GM19455 (cell line): Measurements from ENCODE around the gene ZCCHC14.
"Not testable (repeated sequence)": the region's sequence is repeated elsewhere in the genome, so short reads cannot be mapped to it uniquely, and the experiment has no call there.

Experiments used
- ATAC-seq: cut with Tn5 transposase; IDR thresholded peaks from one replicate; pipeline ENCODE4 v1.9.1; 2021; ENCODE audit not compliant: unreplicated experiment

Gene ZCCHC14

DNA sequence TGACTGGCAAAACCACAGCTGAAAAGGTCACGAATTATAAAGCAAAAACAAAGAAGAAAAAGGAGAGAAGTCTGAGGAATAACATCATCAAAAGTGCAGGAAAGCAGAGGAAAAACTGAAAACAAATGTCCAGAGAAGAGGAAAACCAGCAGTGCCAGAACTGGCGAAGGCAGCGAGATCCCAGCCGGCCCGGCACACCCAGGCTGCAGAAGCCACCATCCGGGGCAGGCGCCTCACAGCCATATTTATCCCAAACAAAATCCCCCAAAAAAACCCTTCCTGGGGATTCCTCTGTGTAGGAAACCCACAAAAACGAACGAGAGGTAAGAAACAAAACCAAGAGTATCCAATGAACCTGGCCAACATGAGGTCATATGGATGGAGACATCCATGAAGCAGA lies 10.6 kb downstream of the ZCCHC14 start:
- ATAC-seq: no peak

GRCh38 chr16:87481711-87482110 lies 11.1 kb downstream of the ZCCHC14 start:
- not testable (repeated sequence) for ATAC-seq

DNA sequence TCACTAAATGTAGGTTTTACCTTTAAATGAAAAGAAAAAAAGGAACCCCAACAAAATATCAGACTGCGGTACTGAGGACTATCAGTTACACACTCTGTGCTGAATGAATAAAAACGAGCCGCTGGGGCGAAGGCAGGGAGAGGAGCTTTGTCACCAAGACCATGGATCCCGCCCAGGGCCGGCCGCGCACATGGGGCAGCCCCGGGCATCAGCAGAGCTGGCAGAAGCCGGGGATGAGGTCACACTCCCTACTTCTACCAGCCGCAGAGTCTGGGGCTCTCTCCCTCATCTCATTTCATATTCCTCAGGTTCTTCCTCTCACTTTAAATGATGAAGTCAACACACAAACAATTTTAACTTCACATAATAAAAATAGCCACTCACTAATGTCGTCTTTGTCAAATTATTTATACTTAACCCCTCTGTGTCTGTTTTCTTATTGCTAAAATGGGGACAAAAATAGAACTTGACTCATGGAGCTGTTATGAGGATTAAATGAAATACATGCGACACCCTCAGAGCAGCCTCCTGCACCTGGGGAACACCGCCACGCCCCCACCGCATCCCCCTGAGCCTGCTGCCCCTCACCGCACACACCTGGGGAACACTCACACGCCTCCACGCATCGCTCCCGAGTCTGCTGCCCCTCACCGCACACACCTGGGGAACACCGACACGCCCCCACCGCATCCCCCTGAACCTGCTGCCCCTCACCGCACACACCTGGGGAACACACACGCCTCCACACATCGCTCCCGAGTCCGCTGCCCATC lies 15.4 kb downstream of the ZCCHC14 start:
- not testable (repeated sequence) for ATAC-seq

- no peak for ATAC-seq
Measured at GRCh38 chr16:87474566-87474996, 18.2 kb downstream of the ZCCHC14 start.

DNA sequence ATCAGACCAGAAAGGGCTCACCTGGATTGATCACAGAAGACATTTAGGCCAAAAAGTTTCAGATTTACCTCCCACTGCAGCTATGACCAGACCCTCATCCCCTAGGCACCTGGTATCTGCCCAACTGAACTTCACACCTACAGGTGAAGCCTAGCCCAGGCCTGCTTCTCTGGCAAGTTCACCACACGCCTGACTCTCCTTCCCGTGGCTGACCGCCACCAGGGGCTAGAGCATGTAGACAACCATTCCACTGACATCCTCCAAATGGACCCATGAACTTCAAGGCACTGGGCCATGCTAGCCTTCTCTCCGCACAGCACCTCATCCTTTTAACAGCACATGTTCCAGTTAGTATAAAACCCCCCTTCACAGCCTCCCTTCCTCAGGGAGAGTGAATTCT lies 18.8 kb downstream of the ZCCHC14 start:
- ATAC-seq: no peak

DNA sequence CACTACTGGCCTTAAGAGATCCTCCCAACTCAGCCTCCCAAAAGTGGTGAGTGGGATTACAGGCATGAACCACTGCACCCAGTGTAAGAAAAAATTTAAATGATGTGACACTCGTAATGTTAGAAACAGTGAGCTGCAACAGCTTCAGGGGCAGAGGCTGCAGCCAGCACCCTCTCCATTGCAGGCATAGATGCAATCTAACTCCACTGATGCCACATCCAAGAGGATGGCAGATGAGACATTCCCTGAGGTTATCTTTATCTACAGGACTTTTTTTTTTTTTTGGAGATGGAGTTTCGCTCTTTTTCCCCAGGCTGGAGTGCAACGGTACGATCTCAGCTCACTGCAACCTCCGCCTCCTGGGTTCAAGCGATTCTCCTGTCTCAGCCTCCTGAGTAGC lies 19.9 kb downstream of the ZCCHC14 start:
- ATAC-seq: no peak

GRCh38 chr16:87472142-87472778 lies 20.6 kb downstream of the ZCCHC14 start:
- no peak for ATAC-seq

DNA sequence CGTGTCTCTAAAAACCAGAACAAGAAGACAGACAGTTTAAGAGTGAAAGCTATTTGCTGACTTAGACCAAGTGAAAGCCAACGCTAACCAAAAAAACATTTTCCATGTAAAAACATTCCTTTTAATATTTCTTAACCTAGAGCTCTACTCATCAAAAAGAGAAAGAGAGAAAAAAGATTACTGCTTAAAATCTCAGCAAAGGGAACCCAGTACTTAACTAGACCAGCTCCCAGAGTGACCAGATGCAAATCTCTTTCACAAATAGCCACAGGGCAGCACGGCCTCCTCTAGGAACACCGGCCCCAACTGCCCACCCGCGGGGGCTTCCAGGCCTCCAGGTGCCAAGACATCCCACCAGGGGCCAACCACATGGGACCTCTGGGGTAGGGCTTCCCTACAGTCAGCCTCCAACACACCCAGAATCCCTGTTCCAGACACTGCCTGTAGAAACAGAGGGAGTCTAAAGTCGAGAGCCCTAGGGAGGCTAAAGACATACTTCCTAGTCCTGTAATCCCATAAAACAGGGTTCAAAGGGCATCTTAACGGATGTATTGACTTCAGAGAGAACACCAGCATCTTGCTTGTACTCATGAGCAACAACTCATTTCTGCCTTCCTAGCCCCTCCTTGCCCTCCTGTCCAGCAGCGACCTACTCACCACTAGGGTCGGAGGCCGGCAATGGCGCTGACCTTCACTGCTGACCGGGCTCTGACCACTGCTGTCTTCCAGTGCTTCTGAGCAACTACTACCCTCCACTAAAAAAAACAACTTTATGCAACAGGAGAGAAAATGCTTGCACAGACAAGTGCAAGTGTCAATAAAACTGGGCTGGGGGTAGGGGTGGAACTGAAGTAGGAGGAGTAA lies 21.3 kb downstream of the ZCCHC14 start:
- ATAC-seq: no peak

DNA sequence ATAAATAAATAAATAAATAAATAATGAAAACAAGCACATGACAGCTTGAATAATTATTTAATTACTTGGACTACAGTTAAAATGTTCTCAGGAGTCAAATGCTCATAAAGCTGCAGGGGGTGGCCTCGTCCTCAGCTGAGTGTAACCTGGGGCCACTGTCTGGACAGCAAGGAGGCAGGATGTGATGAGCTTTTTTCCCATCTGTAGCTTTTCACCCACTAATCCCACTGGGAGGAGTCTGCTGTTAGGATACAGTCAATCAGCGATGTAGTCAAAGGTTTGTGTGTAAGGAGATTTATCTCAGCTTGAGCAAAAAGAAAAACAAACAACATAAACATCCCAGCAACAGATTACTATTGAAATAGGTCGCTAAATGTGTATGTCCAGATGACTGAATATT lies 22.5 kb downstream of the ZCCHC14 start:
- ATAC-seq: no peak

GRCh38 chr16:87469169-87469568 lies 23.7 kb downstream of the ZCCHC14 start:
- no peak for ATAC-seq

GRCh38 chr16:87468550-87468949 lies 24.3 kb downstream of the ZCCHC14 start:
- ATAC-seq: no peak

DNA sequence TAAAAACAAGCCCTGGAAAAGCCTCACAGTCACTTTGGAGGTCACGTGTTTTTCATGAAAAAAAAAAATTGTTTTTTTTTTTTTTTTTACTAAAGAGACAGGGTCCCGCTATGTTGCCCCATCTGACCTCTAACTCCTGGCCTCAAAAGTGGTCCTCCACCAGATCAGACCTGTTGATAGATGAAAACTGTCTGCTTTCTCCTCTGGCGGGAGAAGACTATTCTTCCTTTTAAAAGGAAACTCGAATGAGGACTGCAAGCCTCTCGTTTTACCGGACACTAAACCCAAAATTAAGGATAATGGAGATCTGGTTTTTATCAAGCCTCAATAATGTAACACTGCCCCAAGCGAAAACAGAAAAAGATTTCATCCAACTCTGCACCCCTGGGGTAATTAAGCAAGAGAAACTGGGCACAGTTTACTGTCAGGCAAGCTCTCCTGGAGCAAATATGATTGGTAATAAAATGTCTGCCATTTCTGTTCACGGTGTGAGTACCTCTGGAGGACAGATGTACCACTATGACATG lies 25.8 kb downstream of the ZCCHC14 start:
- no peak for ATAC-seq

GRCh38 chr16:87465879-87466278 lies 26.9 kb downstream of the ZCCHC14 start:
- ATAC-seq: no peak

- no peak for ATAC-seq
Measured at GRCh38 chr16:87465306-87465705, 27.5 kb downstream of the ZCCHC14 start.

DNA sequence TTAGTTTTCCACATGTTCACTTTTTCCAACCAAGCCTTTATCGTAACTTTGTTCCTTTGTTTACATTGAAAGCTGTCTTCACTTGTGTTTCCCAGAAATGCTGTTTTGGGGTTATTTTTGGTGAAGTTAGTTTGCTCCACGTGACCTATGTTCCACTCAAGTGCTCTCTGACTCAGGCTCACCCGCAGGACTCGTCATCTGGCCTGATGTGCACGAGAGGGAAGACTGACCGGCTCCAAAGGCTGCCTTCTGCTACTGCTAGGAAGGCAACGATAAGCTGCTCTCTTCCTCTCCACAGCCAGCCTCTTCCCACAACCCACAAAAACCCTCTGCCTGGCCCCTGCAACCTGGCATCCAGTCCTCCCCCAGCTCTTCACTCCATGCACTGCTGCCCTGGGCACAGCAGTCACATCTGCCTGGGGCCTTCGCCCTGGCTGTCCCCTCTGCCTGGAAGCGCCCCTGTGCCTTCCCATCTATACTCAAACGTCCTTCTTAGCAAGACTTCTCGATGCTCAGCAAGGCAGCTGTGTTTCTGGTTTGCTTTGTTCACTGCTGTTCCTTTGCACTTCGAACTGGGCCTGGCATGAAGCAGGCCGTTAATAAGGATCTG lies 28.0 kb downstream of the ZCCHC14 start:
- ATAC-seq: no peak

GRCh38 chr16:87463722-87464690 lies 28.8 kb downstream of the ZCCHC14 start:
- ATAC-seq: no peak

DNA sequence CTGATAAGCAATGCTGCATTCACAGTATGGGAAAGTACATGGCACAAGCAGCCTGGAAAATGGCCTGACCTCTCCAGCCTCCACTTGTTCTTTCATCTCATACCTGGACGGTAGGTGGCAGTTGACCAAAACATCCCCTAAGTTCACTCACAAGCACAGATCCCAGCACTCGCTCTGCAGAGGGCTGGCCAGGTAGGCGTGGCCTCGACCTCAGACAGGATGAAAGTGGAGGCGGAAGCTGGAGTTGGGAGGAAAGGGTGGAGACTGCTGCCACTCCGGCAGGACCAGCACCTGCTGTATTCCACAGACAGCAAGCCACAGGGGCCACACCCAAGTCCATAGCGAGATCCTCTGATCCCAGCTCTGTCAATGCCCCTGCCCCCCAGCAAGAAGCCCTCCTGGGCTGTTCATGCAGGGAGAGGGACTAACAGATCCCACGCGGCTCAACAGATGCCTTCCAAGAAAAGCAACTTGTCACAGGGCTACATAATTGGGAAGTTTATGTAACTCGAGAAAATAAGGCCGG lies 31.3 kb downstream of the ZCCHC14 start:
- ATAC-seq: no peak

- ATAC-seq: no peak
Measured at GRCh38 chr16:87460936-87461335, 31.9 kb downstream of the ZCCHC14 start.

DNA sequence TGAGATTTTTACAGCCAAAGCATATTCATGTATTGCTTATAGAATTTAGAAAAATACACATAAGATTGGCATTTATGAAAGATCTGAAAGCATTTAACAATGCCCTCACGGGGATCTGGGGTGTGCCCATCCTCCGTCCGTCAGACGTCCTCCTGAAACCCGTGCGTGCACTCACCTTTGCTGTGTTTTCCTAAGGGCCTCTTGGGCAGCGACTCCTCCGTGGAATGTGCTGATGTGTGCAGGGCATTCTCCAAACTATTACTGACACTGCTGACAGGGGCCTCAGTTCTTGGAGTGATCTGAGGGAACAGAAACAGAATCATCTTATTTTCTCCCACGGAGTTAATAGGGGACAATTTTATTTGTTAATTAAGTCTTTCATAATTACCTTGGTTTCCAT lies 33.0 kb downstream of the ZCCHC14 start:
- no peak for ATAC-seq

- ATAC-seq: no peak
Measured at GRCh38 chr16:87459027-87459426, 33.8 kb downstream of the ZCCHC14 start.
